ENCODE data around the gene KDM6B.

Gene KDM6B

DNA sequence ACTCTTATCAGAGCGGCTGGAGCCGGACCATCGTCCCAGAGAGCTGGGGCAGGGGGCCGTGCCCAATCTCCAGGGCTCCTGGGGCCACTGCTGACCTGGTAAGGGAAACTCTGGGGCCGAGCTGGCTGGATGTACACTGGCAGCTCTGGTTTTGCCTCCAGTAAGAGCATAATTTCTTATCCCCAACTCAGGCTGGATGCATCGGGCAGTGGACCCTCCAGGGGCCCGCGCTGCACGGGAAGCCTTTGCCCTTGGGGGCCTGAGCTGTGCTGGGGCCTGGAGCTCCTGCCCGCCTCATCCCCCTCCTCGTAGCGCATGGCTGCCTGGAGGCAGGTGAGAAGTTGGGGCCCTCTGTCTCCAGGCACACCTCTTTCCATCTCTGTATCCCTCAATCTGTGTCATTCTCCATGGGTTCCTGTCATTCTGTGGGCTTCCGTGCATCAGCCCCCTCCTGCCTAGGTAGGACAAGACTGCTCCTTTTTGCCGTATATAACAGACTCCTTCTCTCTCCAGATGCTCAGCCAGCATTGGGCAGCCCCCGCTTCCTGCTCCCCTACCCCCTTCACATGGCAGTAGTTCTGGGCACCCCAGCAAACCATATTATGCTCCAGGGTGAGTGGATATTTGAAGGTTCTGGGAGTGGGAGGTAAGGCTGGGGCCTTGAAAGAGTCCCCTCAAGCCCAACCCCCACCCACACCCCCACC lies 11.5 kb downstream of the KDM6B start:
- Histone ChIP-seq H3K9me3 (ENCODE audit: control insufficient read depth, low read length) (no peaks in the 10 kb centered on the region), H2BK12ac (ENCODE audit: low read length in 2 of 2) (no peak overlapping the region), H3K23ac (ENCODE audit: low read length in 2 of 2) (no peak overlapping the region), H2BK5ac (ENCODE audit: low read depth, low read length, poor library complexity, severe bottlenecking) (no peak overlapping the region), H3K18ac (ENCODE audit: low read depth in 1 of 2, low read length in 2 of 2) (no peak overlapping the region), H3K4me3 (ENCODE audit: insufficient read depth in 1 of 2, low read depth in 1 of 2, low read length in 2 of 2) (peak overlapping the region; percentile 49 to 94), H2BK120ac (ENCODE audit: low read depth, low read length) (no peak overlapping the region), H4K8ac (ENCODE audit: low read length) (peak overlapping the region; percentile 61), H3K27me3 (ENCODE audit: control insufficient read depth in 1 of 2, insufficient read depth in 1 of 2, low read length in 2 of 2) (no peaks in the 10 kb centered on the region), H3K4ac (ENCODE audit: low read depth in 1 of 2, low read length in 2 of 2) (no peak overlapping the region), H3K4me1 (ENCODE audit: control insufficient read depth, insufficient read depth, low read depth, low read length) (peaks cover 18% of the 10 kb centered on the region), H2AK5ac (ENCODE audit: low read length, severe bottlenecking) (no peak overlapping the region), H3K14ac (ENCODE audit: low read length in 2 of 2) (no peak overlapping the region), H3K79me1 (replicated peaks; ENCODE audit: low read length, poor library complexity, severe bottlenecking) (peaks cover 29% of the 10 kb centered on the region), H4K91ac (ENCODE audit: low read length) (no peak overlapping the region), H2AFZ (ENCODE audit: low read depth, low read length) (no peak overlapping the region), H3K27ac (ENCODE audit: low read length, poor library complexity, severe bottlenecking) (peak overlapping the region; percentile 82), H3K4me2 (ENCODE audit: low read length, poor library complexity, severe bottlenecking) (peak overlapping the region; percentile 91), H3K36me3 (ENCODE audit: control insufficient read depth in 1 of 2, insufficient read depth in 2 of 2, low read depth in 1 of 2, low read length in 2 of 2) (peaks cover 38 to 55% of the 10 kb centered on the region in 2 experiments), H3K9ac (ENCODE audit: low read length) (peak overlapping the region; percentile 98), H2BK15ac (ENCODE audit: low read depth, poor library complexity, severe bottlenecking) (peak overlapping the region; percentile 33)
- no peak for DNase-seq
- WGBS: 94% methylated on average over 14 of the region's 15 CpGs

DNA sequence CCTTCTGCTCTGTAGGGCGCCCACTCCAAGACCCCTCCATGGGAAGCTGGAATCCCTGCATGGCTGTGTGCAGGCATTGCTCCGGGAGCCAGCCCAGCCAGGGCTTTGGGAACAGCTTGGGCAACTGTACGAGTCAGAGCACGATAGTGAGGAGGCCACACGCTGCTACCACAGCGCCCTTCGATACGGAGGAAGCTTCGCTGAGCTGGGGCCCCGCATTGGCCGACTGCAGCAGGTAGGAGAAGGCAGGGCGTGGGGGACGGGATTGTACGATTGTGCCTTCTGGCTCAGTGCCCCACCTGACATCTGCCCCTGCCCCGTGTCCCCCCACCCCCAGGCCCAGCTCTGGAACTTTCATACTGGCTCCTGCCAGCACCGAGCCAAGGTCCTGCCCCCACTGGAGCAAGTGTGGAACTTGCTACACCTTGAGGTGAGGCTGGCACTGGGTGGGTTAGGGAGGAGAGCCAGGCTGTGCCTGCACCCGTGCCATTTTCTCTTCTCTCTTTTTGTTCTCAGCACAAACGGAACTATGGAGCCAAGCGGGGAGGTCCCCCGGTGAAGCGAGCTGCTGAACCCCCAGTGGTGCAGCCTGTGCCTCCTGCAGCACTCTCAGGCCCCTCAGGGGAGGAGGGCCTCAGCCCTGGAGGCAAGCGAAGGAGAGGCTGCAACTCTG lies 12.2 kb downstream of the KDM6B start:
- Histone ChIP-seq H3K27ac (ENCODE audit: low read length, poor library complexity, severe bottlenecking) (no peak overlapping the region), H3K18ac (ENCODE audit: low read depth in 1 of 2, low read length in 2 of 2) (no peak overlapping the region), H3K9me3 (ENCODE audit: control insufficient read depth, low read length) (no peaks in the 10 kb centered on the region), H4K91ac (ENCODE audit: low read length) (peak overlapping the region; percentile 66), H3K4me1 (ENCODE audit: control insufficient read depth, insufficient read depth, low read depth, low read length) (peaks cover 16% of the 10 kb centered on the region), H3K79me1 (replicated peaks; ENCODE audit: low read length, poor library complexity, severe bottlenecking) (peaks cover 32% of the 10 kb centered on the region), H3K14ac (ENCODE audit: low read length in 2 of 2) (no peak overlapping the region), H2AK5ac (ENCODE audit: low read length, severe bottlenecking) (no peak overlapping the region), H4K8ac (ENCODE audit: low read length) (peak overlapping the region; percentile 36), H3K36me3 (ENCODE audit: control insufficient read depth in 1 of 2, insufficient read depth in 2 of 2, low read depth in 1 of 2, low read length in 2 of 2) (peaks cover 38 to 62% of the 10 kb centered on the region in 2 experiments), H3K27me3 (ENCODE audit: control insufficient read depth in 1 of 2, insufficient read depth in 1 of 2, low read length in 2 of 2) (no peaks in the 10 kb centered on the region), H3K4me3 (ENCODE audit: insufficient read depth in 1 of 2, low read depth in 1 of 2, low read length in 2 of 2) (no peak overlapping the region), H2AFZ (ENCODE audit: low read depth, low read length) (no peak overlapping the region), H2BK15ac (ENCODE audit: low read depth, poor library complexity, severe bottlenecking) (no peak overlapping the region), H2BK12ac (ENCODE audit: low read length in 2 of 2) (no peak overlapping the region), H3K4me2 (ENCODE audit: low read length, poor library complexity, severe bottlenecking) (no peak overlapping the region), H2BK120ac (ENCODE audit: low read depth, low read length) (no peak overlapping the region), H2BK5ac (ENCODE audit: low read depth, low read length, poor library complexity, severe bottlenecking) (no peak overlapping the region), H3K9ac (ENCODE audit: low read length) (no peak overlapping the region), H3K23ac (ENCODE audit: low read length in 2 of 2) (no peak overlapping the region), H3K4ac (ENCODE audit: low read depth in 1 of 2, low read length in 2 of 2) (no peak overlapping the region)
- DNase-seq: no peak
- WGBS: 94% methylated on average over 17 of the region's 22 CpGs

DNA sequence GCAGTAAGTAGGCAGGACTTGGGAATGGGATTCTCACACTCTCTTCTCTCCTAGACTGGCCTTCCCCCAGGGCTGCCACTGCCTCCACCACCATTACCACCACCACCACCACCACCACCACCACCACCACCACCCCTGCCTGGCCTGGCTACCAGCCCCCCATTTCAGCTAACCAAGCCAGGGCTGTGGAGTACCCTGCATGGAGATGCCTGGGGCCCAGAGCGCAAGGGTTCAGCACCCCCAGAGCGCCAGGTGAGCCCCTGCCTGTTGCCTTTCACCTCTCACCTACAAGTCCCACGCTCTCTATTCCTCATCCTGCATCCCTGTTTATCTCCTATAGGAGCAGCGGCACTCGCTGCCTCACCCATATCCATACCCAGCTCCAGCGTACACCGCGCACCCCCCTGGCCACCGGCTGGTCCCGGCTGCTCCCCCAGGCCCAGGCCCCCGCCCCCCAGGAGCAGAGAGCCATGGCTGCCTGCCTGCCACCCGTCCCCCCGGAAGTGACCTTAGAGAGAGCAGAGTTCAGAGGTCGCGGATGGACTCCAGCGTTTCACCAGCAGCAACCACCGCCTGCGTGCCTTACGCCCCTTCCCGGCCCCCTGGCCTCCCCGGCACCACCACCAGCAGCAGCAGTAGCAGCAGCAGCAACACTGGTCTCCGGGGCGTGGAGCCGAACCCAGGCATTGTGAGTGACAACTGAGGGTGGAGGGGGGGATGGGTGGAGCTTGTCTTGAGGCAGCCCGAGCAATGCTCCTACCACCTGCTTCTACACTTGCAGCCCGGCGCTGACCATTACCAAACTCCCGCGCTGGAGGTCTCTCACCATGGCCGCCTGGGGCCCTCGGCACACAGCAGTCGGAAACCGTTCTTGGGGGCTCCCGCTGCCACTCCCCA lies 13.0 kb downstream of the KDM6B start:
- H3K4me3 ChIP-seq (ENCODE audit: insufficient read depth in 1 of 2, low read depth in 1 of 2, low read length in 2 of 2): no peak overlapping the region
- DNase-seq: no peak
- H3K4me1 ChIP-seq (ENCODE audit: control insufficient read depth, insufficient read depth, low read depth, low read length): peaks cover 18% of the 10 kb centered on the region
- no peak overlapping the region for H4K8ac ChIP-seq (ENCODE audit: low read length)
- no peak overlapping the region for H2BK15ac ChIP-seq (ENCODE audit: low read depth, poor library complexity, severe bottlenecking)
- H3K14ac ChIP-seq (ENCODE audit: low read length in 2 of 2): no peak overlapping the region
- H3K27ac ChIP-seq (ENCODE audit: low read length, poor library complexity, severe bottlenecking): no peak overlapping the region
- no peak overlapping the region for H4K91ac ChIP-seq (ENCODE audit: low read length)
- no peak overlapping the region for H3K23ac ChIP-seq (ENCODE audit: low read length in 2 of 2)
- H2BK12ac ChIP-seq (ENCODE audit: low read length in 2 of 2): no peak overlapping the region
- H3K9me3 ChIP-seq (ENCODE audit: control insufficient read depth, low read length): no peaks in the 10 kb centered on the region
- peaks cover 44 to 70% of the 10 kb centered on the region in 2 experiments for H3K36me3 ChIP-seq (ENCODE audit: control insufficient read depth in 1 of 2, insufficient read depth in 2 of 2, low read depth in 1 of 2, low read length in 2 of 2)
- H3K9ac ChIP-seq (ENCODE audit: low read length): no peak overlapping the region
- H3K27me3 ChIP-seq (ENCODE audit: control insufficient read depth in 1 of 2, insufficient read depth in 1 of 2, low read length in 2 of 2): no peaks in the 10 kb centered on the region
- no peak overlapping the region for H2AFZ ChIP-seq (ENCODE audit: low read depth, low read length)
- no peak overlapping the region for H2BK5ac ChIP-seq (ENCODE audit: low read depth, low read length, poor library complexity, severe bottlenecking)
- no peak overlapping the region for H2BK120ac ChIP-seq (ENCODE audit: low read depth, low read length)
- WGBS: 97% methylated on average over 31 of the region's 34 CpGs
- H3K79me1 ChIP-seq (replicated peaks; ENCODE audit: low read length, poor library complexity, severe bottlenecking): peaks cover 34% of the 10 kb centered on the region
- no peak overlapping the region for H2AK5ac ChIP-seq (ENCODE audit: low read length, severe bottlenecking)
- H3K4ac ChIP-seq (ENCODE audit: low read depth in 1 of 2, low read length in 2 of 2): no peak overlapping the region
- no peak overlapping the region for H3K4me2 ChIP-seq (ENCODE audit: low read length, poor library complexity, severe bottlenecking)
- no peak overlapping the region for H3K18ac ChIP-seq (ENCODE audit: low read depth in 1 of 2, low read length in 2 of 2)

DNA sequence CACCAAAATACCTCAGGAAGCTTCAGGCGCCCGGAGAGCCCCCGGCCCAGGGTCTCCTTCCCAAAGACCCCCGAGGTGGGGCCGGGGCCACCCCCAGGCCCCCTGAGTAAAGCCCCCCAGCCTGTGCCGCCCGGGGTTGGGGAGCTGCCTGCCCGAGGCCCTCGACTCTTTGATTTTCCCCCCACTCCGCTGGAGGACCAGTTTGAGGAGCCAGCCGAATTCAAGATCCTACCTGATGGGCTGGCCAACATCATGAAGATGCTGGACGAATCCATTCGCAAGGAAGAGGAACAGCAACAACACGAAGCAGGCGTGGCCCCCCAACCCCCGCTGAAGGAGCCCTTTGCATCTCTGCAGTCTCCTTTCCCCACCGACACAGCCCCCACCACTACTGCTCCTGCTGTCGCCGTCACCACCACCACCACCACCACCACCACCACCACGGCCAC lies 14.1 kb downstream of the KDM6B start:
- Histone ChIP-seq H2AK5ac (ENCODE audit: low read length, severe bottlenecking) (no peak overlapping the region), H3K9ac (ENCODE audit: low read length) (no peak overlapping the region), H3K27ac (ENCODE audit: low read length, poor library complexity, severe bottlenecking) (no peak overlapping the region), H3K14ac (ENCODE audit: low read length in 2 of 2) (no peak overlapping the region), H2BK5ac (ENCODE audit: low read depth, low read length, poor library complexity, severe bottlenecking) (no peak overlapping the region), H3K4me1 (ENCODE audit: control insufficient read depth, insufficient read depth, low read depth, low read length) (peaks cover 17% of the 10 kb centered on the region), H3K36me3 (ENCODE audit: control insufficient read depth in 1 of 2, insufficient read depth in 2 of 2, low read depth in 1 of 2, low read length in 2 of 2) (peaks cover 55 to 81% of the 10 kb centered on the region in 2 experiments), H2AFZ (ENCODE audit: low read depth, low read length) (no peak overlapping the region), H2BK120ac (ENCODE audit: low read depth, low read length) (no peak overlapping the region), H3K23ac (ENCODE audit: low read length in 2 of 2) (no peak overlapping the region), H3K4ac (ENCODE audit: low read depth in 1 of 2, low read length in 2 of 2) (no peak overlapping the region), H3K27me3 (ENCODE audit: control insufficient read depth in 1 of 2, insufficient read depth in 1 of 2, low read length in 2 of 2) (no peaks in the 10 kb centered on the region), H3K79me1 (replicated peaks; ENCODE audit: low read length, poor library complexity, severe bottlenecking) (peaks cover 45% of the 10 kb centered on the region), H4K8ac (ENCODE audit: low read length) (no peak overlapping the region), H4K91ac (ENCODE audit: low read length) (no peak overlapping the region), H3K4me3 (ENCODE audit: insufficient read depth in 1 of 2, low read depth in 1 of 2, low read length in 2 of 2) (no peak overlapping the region), H3K9me3 (ENCODE audit: control insufficient read depth, low read length) (no peaks in the 10 kb centered on the region), H3K18ac (ENCODE audit: low read depth in 1 of 2, low read length in 2 of 2) (no peak overlapping the region), H2BK15ac (ENCODE audit: low read depth, poor library complexity, severe bottlenecking) (no peak overlapping the region), H2BK12ac (ENCODE audit: low read length in 2 of 2) (no peak overlapping the region), H3K4me2 (ENCODE audit: low read length, poor library complexity, severe bottlenecking) (no peak overlapping the region)
- WGBS: 96% methylated on average over 20 of the region's 20 CpGs
- DNase-seq: no peak

Data from mesenchymal stem cell (in vitro differentiated cells and primary cell).